Measurements from ENCODE around the gene SERPING1. TPM values are rescaled to one million over a fixed set of nuclear protein-coding genes. Genes with fewer than 3 reads are reported as not detected.

Gene SERPING1
- total and polyA plus RNA-seq, 2 donors (not counting 3 experiments of a cell fraction or from before 2014, with no cell fraction given): 0.30 TPM; not detected in 1

GRCh38 chr11:57614234-57614772, 16.8 kb downstream of the SERPING1 start:
- Histone ChIP-seq H3K79me2 (ENCODE audit: control insufficient read depth, insufficient read depth, low read length) (no peaks in the 10 kb centered on the region), H2AFZ (ENCODE audit: low read depth, low read length) (no peak overlapping the region), H3K4me2 (ENCODE audit: insufficient read depth, low read length) (no peak overlapping the region), H3K9me1 (replicated peaks; ENCODE audit: control insufficient read depth, extremely low read depth, insufficient read depth, low read length) (no peaks in the 10 kb centered on the region), H3K36me3 (ENCODE audit: control insufficient read depth in 2 of 2, extremely low read depth in 1 of 2, insufficient read depth in 2 of 2, low read length in 2 of 2) (no peaks in the 10 kb centered on the region), H3K9ac (replicated peaks; ENCODE audit: extremely low read depth, insufficient read depth, low read length) (no peak overlapping the region), H3K4me1 (ENCODE audit: control insufficient read depth, extremely low read depth, insufficient read depth, low read length) (no peaks in the 10 kb centered on the region), H3K4me3 (replicated peaks in 1 of 3; ENCODE audit: insufficient read depth in 1 of 3, low read depth in 1 of 3, low read length in 3 of 3) (no peak overlapping the region), H3K27ac (ENCODE audit: insufficient read depth, low read depth, low read length) (no peak overlapping the region), H3K27me3 (ENCODE audit: control insufficient read depth in 2 of 2, insufficient read depth in 2 of 2, low read length in 2 of 2) (peaks cover 0 to 4% of the 10 kb centered on the region in 2 experiments), H4K20me1 (replicated peaks; ENCODE audit: control insufficient read depth, extremely low read depth, insufficient read depth, low read length) (no peaks in the 10 kb centered on the region), H3K9me3 (replicated peaks; ENCODE audit: control insufficient read depth, insufficient read depth, low read length) (no peaks in the 10 kb centered on the region)
- no peak for FAIRE-seq
- ChIA-PET CTCF (interaction anchor here (1.9 to 3.6 kb wide), 2 partner anchors 30 to 46 kb away, joined by 4 to 10 read pairs; partner anchors contain the start of gene UBE2L6), POLR2A (no interaction called here)
- dilution Hi-C loops (cut with MboI; ENCODE audit: extremely low pct_ligation_motif_present, low sequenced_read_pairs) (no loop called here), intact Hi-C loops (cut with micrococcal nuclease) (no loop called here)
- TF ChIP-seq GATA2 (IDR thresholded peaks at IDR 0.05; ENCODE audit: insufficient read depth, insufficient read length, low read depth, low read length) (no peak), POLR2A (IDR thresholded peaks at IDR 0.05; ENCODE audit: low read depth, low read length) (no peak), FOS (IDR thresholded peaks at IDR 0.05; ENCODE audit: borderline replicate concordance, insufficient read depth, low read length) (no peak), JUN (IDR thresholded peaks at IDR 0.05; ENCODE audit: borderline replicate concordance, insufficient read depth, insufficient read length, low read depth) (no peak), POLR2AphosphoS5 (IDR thresholded peaks at IDR 0.05; ENCODE audit: insufficient read depth, low read depth, low read length) (no peak), MYC (IDR thresholded peaks at IDR 0.05; ENCODE audit: low read depth, low read length) (no peak), EZH2 (IDR thresholded peaks at IDR 0.05; ENCODE audit: borderline replicate concordance, low read depth, low read length, severe bottlenecking) (no peak)
- TF ChIP-seq, protein P1, sequence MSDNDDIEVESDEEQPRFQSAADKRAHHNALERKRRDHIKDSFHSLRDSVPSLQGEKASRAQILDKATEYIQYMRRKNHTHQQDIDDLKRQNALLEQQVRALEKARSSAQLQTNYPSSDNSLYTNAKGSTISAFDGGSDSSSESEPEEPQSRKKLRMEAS (IDR thresholded peaks at IDR 0.05; ENCODE audit: insufficient read depth, insufficient read length): no peak
- TF ChIP-seq, protein P2, sequence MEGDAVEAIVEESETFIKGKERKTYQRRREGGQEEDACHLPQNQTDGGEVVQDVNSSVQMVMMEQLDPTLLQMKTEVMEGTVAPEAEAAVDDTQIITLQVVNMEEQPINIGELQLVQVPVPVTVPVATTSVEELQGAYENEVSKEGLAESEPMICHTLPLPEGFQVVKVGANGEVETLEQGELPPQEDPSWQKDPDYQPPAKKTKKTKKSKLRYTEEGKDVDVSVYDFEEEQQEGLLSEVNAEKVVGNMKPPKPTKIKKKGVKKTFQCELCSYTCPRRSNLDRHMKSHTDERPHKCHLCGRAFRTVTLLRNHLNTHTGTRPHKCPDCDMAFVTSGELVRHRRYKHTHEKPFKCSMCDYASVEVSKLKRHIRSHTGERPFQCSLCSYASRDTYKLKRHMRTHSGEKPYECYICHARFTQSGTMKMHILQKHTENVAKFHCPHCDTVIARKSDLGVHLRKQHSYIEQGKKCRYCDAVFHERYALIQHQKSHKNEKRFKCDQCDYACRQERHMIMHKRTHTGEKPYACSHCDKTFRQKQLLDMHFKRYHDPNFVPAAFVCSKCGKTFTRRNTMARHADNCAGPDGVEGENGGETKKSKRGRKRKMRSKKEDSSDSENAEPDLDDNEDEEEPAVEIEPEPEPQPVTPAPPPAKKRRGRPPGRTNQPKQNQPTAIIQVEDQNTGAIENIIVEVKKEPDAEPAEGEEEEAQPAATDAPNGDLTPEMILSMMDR (IDR thresholded peaks at IDR 0.05; ENCODE audit: extremely low read depth in 1 of 2, insufficient read depth in 1 of 2, low read depth in 1 of 2, low read length in 2 of 2): no peak
- no peak for DNase-seq (ENCODE audit: low read depth, low spot score)
- no TSS peak for BruUV-seq (replicated peaks)

All from endothelial cell of umbilical vein (primary cell).